HG03135 (cell line): Measurements from ENCODE around the gene PLXND1.
"Not testable (repeated sequence)": the region's sequence is repeated elsewhere in the genome, so short reads cannot be mapped to it uniquely, and the experiment has no call there.

ENCODE experiments used
- ATAC-seq: cut with Tn5 transposase; IDR thresholded peaks from one replicate; pipeline ENCODE4 v1.9.1; 2021; ENCODE audit warnings: mild to moderate bottlenecking, moderate library complexity; ENCODE audit not compliant: unreplicated experiment

PLXND1 gene

DNA sequence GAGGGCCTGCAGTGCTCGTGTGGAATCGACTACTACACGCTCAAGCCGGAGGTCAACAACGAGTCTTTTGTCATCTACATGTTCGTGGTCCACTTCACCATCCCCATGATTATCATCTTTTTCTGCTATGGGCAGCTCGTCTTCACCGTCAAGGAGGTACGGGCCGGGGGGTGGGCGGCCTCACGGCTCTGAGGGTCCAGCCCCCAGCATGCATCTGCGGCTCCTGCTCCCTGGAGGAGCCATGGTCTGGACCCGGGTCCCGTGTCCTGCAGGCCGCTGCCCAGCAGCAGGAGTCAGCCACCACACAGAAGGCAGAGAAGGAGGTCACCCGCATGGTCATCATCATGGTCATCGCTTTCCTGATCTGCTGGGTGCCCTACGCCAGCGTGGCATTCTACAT is 74.2 kb downstream of the PLXND1 start:
- ATAC-seq: no peak

DNA sequence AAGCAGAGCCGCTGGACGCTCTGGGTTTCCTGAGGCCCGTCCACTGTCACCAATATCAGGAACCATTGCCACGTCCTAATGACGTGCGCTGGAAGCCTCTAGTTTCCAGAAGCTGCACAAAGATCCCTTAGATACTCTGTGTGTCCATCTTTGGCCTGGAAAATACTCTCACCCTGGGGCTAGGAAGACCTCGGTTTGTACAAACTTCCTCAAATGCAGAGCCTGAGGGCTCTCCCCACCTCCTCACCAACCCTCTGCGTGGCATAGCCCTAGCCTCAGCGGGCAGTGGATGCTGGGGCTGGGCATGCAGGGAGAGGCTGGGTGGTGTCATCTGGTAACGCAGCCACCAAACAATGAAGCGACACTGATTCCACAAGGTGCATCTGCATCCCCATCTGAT is 74.8 kb downstream of the PLXND1 start:
- ATAC-seq: no peak

- ATAC-seq: no peak
Measured at GRCh38 chr3:129530821-129531220, 75.7 kb downstream of the PLXND1 start.

GRCh38 chr3:129530251-129530791 is 76.2 kb downstream of the PLXND1 start:
- ATAC-seq: no peak

- no peak for ATAC-seq
Measured at GRCh38 chr3:129529436-129530210, 76.9 kb downstream of the PLXND1 start.

GRCh38 chr3:129528589-129529100 is 77.8 kb downstream of the PLXND1 start, which contains the start of gene RHO:
Gene RHO (plus strand): TSS chr3:129528639. CDS start chr3:129528734, 95 bp downstream.
- ATAC-seq: no peak

DNA sequence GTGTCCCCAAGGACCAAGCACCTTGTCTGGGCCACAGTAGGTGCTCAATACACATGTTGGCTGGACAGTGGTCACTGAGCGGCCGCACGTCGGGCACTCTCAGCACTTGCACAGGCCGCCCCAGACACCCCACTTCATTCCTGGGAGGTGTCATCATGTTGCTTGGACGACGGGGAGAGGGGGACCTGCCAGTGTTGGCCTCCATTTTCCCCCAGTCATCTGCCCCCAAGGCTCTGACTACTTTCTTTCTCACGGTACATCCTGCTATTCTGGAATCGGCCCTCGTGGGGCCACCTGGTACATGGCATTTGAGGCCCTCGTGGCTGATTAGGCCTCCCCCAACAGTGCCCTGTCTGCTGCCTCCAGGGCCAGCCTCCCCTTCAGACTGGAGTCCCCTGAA is 79.2 kb downstream of the PLXND1 start:
- ATAC-seq: no peak

- ATAC-seq: peak; percentile 83
Measured at GRCh38 chr3:129526121-129526900, 80.2 kb downstream of the PLXND1 start.

DNA sequence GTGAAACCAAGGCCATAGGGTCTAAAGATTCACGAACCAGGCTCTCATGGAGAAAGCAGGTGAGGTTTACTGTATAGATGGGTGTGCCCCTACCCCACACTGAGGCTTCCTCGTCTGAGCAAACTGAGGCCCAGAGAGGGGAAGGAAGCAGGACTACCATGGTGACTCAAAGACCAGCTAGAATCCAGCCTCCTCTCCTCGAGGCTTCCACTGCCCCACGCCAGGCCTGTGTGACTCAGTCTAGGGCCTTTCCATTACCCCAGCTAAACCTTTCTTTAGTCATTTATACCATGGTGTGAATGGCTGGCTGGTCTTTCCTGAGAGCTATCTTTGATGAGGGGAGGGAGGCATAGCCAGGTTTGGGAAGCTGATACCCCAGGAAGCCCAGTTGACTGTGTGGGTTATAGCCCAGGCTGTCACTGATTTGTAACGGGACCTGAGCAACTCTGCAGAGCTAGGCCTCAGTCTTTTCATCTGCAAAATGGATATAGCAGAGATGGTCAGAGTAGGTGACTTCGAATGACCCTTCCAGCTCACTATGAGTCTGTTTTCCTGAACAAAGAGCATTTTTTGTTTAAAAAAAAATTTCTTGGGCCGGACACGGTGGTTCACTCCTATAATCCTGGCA is 81.0 kb downstream of the PLXND1 start:
- ATAC-seq: no peak

DNA sequence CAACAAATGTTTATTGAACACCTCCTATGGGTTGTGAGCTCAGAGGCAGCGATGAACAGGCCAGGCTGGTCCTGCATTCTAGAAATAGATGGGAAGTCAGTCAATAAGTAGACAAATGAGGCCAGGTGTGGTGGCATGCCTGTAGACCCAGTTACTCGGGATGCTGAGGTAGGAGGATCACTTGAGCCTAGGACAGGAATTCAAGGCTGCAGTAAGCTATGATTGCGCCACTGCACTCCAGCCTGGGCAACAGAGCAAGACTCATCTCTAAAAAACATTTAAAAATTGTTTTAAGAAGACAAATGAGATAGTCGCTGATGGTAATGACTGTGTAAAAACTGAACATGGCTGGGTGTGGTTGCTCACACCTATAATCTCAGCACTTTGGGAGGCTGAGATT is 82.4 kb downstream of the PLXND1 start:
- ATAC-seq: no peak

GRCh38 chr3:129522953-129523352 is 83.5 kb downstream of the PLXND1 start:
- no peak for ATAC-seq

DNA sequence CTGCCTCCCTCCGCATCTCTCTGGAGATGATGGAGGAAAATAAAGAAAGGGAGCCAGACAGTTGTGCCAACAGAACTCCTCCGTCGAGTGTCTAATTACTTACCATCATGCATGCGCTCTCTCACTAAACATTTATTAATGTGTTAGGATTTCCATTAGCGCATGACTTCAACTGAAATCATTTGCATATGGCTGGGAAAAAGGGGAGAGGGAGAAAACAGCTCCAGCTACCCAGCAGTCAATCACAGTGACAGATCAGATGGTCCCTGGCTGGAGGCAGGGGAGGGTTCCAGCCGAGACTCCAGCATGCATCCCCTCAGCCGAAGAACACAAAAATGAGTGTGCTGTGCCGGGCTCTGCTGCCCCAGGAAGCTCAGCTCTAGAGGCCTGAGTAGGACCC is 84.9 kb downstream of the PLXND1 start:
- no peak for ATAC-seq

DNA sequence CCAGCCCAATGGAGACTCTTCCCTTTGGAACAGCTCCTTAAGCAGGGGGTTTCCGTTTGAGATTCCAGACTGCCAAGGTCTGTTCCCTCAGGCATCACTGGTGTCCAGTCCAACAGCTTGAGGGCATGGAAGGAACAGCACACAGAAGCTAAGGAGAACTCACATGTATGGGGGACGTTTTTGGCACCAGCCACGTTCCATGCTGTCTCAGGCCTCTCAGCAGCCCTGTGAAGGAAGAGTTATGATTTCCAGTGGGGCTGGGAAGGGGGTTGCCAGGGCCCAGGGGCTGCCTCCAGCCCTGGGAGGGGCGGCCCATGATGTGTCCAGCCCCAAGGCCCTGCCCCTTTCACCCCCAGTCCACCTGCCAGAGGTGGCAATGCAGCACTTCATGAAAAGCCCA is 85.5 kb downstream of the PLXND1 start:
- ATAC-seq: no peak

GRCh38 chr3:129519896-129520715 is 86.4 kb downstream of the PLXND1 start:
- no peak for ATAC-seq

GRCh38 chr3:129519449-129519848 is 87.0 kb downstream of the PLXND1 start:
- ATAC-seq: no peak

GRCh38 chr3:129518581-129518980 is 87.9 kb downstream of the PLXND1 start:
- no peak for ATAC-seq

GRCh38 chr3:129518038-129518561 is 88.4 kb downstream of the PLXND1 start:
- ATAC-seq: no peak

DNA sequence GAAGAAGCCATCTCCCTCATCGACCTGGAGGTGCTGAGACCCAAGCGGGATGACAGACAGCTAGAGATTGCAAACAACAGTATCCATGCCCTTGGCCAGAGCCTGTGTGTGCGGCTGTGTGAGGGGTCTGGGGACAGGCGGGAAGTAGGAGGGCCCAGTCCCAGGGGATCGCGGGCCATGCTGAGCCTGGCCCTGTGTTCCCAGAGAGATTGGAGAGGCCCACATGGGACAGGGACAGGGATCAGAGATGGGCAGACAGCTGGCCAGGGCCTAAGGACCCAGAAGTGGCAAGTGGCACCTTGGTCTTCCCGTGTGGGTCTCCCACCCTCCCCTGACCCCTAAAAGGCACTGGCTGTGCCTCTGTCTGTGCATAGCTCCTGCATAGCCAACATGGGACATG is 89.0 kb downstream of the PLXND1 start:
- ATAC-seq: no peak

GRCh38 chr3:129515821-129516432 is 90.5 kb downstream of the PLXND1 start:
- ATAC-seq: not testable (repeated sequence)
